Measurements from ENCODE around the gene C7orf57.
"Not testable (repeated sequence)": the region's sequence is repeated elsewhere in the genome, so short reads cannot be mapped to it uniquely, and the experiment has no call there.

The C7orf57 gene

DNA sequence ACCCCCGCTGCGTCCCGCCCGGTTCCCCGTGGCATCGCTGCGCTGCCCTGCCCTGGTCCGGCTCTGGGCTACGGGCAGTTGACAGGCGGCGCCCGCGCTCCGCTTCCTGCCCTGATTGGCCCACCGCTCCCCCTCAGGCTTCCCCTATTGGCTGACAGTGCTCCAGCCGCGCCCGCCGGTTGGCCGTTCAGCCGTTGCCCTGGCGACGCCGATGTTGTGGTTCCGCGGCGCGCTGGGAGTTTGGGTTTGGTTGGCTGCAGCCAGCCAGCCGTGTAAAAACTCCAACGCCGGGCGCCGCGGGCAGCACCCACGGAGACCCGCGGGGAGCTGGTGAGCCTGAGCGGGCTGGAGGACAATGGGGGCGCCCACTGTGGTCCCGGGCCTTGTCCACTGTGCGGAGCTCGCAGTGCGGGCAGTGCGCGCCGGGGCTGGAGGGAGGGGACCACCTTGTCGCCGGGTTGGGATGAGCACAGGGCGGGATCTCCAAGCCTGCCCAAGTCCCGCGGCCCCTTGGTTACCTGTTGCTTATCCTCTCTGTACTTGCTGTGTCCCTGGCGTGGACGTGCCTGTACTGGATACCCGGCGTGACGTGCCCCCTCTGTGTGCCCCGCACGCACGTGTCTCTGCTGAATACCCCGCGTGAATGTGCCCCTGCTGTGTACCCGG lies at the start of gene C7orf57:
Gene C7orf57 (plus strand): TSS at position 243 of the 666 bp plus-strand sequence. CDS start 766 bp downstream, outside the sequence.
- Histone ChIP-seq H3K27me3 (peaks cover 20 to 30% (median 25%) of the 10 kb centered on the region in 11 experiments), H3K36me3 (no peaks in the 10 kb centered on the region), H3K4me3 (peak within 1 kb of the TSS; percentile 37 to 70 (median 56)), H3K4me2 (peak within 1 kb of the TSS; percentile 53 to 85 (median 77)), H3K9ac (peak within 1 kb of the TSS in 1 of 11 experiments; percentile 52; a peak in 1 of 22 replicates), H3K4me1 (peaks cover 0 to 8% (median 6%) of the 10 kb centered on the region in 10 experiments; a peak in 6 of 20 replicates), H4K20me1 (no peaks in the 10 kb centered on the region), H3K27ac (peak within 1 kb of the TSS in 1 of 11 experiments; percentile 57; a peak in 1 of 22 replicates), H3K9me3 (replicated peaks in 1 of 11) (peaks cover 0 to 13% (median 6%) of the 10 kb centered on the region in 11 experiments; a peak in 9 of 22 replicates)
- TF ChIP-seq Cebpa-rat (IDR thresholded peaks at IDR 0.05): no peak

DNA sequence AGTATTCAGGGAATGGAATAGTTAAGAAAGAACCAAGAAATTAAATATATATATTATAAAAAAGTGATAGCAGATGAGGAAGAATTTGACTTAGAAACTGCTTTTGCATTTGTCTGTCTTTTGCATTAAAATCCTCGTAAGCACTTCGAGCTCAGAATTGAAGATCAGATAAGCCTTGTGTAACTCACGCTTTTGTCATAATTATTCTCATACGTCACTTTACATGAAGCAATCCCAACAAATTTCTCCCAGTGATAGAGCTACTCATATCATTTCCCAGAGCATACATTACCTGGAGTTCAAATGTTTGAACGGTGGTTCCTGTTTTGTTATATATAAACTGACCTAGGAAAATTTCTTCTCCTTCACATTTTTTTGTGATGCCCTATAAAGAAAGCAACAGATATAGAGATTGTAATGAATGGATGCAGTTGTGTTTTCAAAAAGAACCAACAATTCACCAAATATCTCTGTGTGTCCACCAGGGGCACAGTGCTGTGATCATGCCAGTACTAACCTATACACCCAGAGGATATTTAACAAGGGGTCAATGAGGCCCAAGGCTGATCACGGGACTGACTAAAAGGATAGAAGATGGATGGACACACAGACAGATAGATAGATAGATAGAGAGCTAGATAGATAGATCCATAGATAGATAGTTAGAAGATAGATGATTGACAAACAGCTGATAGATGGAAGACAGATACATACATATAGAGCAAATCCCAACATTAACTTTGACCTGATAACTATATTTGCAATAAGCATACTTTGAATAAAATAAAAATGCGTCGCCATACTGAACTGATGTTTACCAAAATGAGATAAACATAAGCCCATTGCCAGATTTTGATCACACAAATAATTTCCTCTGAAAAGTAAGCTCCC lies 46.6 kb upstream of the C7orf57 start:
- no peak overlapping the region for H3K9ac ChIP-seq
- H3K36me3 ChIP-seq: no peaks in the 10 kb centered on the region

DNA sequence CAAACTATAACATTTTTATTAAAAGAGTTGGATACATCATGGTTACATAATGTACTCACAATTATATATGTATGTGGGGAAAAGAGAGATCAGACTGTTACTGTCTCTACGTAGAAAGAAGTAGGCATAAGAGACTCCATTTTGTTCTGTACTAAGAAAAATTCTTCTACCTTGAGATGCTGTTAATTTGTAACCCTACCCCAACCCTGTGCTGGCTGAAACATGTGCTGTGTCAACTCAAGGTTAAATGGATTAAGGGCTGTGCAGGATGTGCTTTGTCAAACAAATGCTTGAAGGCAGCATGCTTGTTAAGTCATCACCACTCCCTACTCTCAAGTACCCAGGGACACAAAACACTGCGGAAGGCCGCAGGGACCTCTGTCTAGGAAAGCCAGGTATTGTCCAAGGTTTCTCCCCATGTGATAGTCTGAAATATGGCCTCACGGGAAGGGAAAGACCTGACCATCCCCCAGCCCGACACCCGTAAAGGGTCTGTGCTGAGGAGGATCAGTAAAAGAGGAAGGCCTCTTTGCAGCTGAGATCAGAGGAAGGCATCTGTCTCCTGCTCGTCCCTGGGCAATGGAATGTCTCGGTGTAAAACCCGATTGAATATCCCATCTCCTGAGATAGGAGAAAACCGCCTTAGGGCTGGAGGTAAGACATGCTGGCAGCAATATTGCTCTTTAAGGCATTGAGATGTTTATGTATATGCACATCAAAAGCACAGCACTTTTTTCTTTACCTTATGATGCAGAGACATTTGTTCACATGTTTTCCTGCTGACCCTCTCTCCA lies 45.5 kb upstream of the C7orf57 start:
- not testable (repeated sequence) for H3K27me3 ChIP-seq; H3K27ac ChIP-seq; H3K36me3 ChIP-seq; H3K9ac ChIP-seq; H3K4me2 ChIP-seq; H4K20me1 ChIP-seq; H3K4me3 ChIP-seq; H3K9me3 ChIP-seq (replicated peaks in 1 of 11)
- peaks cover 11 to 19% (median 15%) of the 10 kb centered on the region in 10 experiments; a peak in 19 of 20 replicates for H3K4me1 ChIP-seq

More for the DNA sequence above, 46.6 kb upstream of the C7orf57 start:
- H3K27ac ChIP-seq: no peak overlapping the region
- TF ChIP-seq Cebpa-rat (IDR thresholded peaks at IDR 0.05): no peak
- no peak overlapping the region for H3K4me2 ChIP-seq
- no peaks in the 10 kb centered on the region for H3K27me3 ChIP-seq
- H4K20me1 ChIP-seq: no peaks in the 10 kb centered on the region
- H3K4me3 ChIP-seq: no peak overlapping the region
- peaks cover 11 to 19% (median 15%) of the 10 kb centered on the region in 10 experiments; a peak in 19 of 20 replicates for H3K4me1 ChIP-seq
- H3K9me3 ChIP-seq (replicated peaks in 1 of 11): no peaks in the 10 kb centered on the region

DNA sequence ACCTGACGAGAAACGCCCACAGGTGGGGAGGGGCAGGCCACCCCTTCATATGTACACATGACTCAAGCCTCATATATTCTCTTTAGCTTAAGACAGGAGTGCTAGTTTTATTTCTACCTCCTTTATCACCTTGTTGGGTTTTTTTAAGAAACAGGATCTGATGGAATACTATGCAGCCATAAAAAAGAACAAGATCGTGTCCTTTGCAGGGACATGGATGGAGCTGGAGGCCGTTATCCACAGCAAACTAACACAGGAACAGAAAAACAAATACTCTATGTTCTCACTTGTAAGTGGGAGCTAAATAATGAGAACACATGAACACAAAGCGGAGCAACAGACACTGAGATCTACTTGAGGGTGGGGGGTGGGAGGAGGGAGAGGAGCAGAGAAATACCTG lies 44.8 kb upstream of the C7orf57 start:
- Histone ChIP-seq H3K36me3 (no peaks in the 10 kb centered on the region), H3K27ac (no peak overlapping the region; a peak in 1 of 22 replicates), H3K9ac (no peak overlapping the region), H3K4me3 (no peak overlapping the region), H4K20me1 (no peaks in the 10 kb centered on the region), H3K4me2 (no peak overlapping the region), H3K4me1 (peaks cover 11 to 19% (median 15%) of the 10 kb centered on the region in 10 experiments; a peak in 19 of 20 replicates), H3K27me3 (no peaks in the 10 kb centered on the region), H3K9me3 (replicated peaks in 1 of 11) (no peaks in the 10 kb centered on the region)
- no peak for TF ChIP-seq Cebpa-rat (IDR thresholded peaks at IDR 0.05)

DNA sequence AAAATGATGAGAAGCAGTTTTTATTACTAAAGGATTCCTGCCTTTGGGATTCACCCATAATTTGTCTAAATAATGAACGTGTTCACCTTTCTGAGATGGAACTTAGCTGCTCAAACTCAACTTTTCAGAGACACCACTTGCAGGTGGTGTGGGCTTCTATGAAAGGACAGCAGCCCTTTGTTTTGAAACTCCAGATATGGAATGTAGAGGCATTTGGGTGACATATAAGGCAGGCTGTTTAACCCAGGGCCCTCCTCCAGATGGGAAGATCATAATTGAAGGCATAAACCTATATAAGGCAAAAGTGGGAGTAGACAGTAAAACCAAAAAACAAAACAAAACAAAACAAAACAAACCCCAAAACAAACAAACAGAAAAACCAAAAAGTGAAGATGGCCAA lies 44.1 kb upstream of the C7orf57 start:
- no peaks in the 10 kb centered on the region for H3K27me3 ChIP-seq
- peak overlapping the region; percentile 59 to 86 (median 72) for H3K4me2 ChIP-seq
- H3K27ac ChIP-seq: peak overlapping the region; percentile 36 to 82 (median 74); a peak in 21 of 22 replicates
- no peaks in the 10 kb centered on the region for H4K20me1 ChIP-seq
- no peaks in the 10 kb centered on the region for H3K36me3 ChIP-seq
- TF ChIP-seq Cebpa-rat (IDR thresholded peaks at IDR 0.05): no peak
- no peaks in the 10 kb centered on the region for H3K9me3 ChIP-seq (replicated peaks in 1 of 11)
- H3K4me3 ChIP-seq: peak overlapping the region; percentile 50 to 72 (median 60)
- H3K4me1 ChIP-seq: peaks cover 11 to 19% (median 15%) of the 10 kb centered on the region in 10 experiments; a peak in 19 of 20 replicates
- H3K9ac ChIP-seq: peak overlapping the region; percentile 35 to 80 (median 75); a peak in 21 of 22 replicates

DNA sequence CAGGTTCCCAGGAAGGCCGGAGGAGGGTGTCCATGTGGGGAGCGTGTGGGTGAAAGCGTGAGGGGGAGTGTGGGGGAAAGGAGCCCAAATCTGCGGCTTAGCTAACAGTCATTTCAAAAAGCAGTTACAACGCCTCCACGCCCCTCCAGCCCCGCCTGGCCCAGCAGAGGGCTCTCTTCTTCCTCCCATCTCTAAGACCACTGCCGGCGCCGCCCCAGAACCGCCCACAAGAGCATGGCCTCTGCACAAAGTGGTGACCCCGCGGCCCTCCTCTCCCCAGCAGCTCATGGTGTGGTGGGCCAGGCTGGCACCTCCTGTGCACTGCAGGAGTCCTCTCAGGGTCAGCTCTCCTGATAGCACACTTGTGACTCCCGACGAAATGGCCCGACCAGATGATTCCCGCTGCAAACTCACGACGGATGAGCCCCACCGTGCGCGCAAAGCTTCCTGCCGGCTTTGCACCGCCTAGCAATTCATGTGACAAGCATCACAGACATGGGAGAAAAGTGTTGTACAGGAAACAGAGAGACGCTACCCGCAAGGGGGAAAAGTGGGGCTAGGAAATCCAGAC lies 43.5 kb upstream of the C7orf57 start:
- H3K4me1 ChIP-seq: peaks cover 11 to 19% (median 15%) of the 10 kb centered on the region in 10 experiments; a peak in 19 of 20 replicates
- no peaks in the 10 kb centered on the region for H3K9me3 ChIP-seq (replicated peaks in 1 of 11)
- H3K4me3 ChIP-seq: peak overlapping the region; percentile 50 to 72 (median 60)
- peak overlapping the region; percentile 57 to 82 (median 74) for H3K27ac ChIP-seq
- H3K9ac ChIP-seq: peak overlapping the region; percentile 35 to 80 (median 75); a peak in 21 of 22 replicates
- no peaks in the 10 kb centered on the region for H3K36me3 ChIP-seq
- H4K20me1 ChIP-seq: no peaks in the 10 kb centered on the region
- H3K4me2 ChIP-seq: peak overlapping the region; percentile 59 to 86 (median 72)
- no peaks in the 10 kb centered on the region for H3K27me3 ChIP-seq
- no peak for TF ChIP-seq Cebpa-rat (IDR thresholded peaks at IDR 0.05)

DNA sequence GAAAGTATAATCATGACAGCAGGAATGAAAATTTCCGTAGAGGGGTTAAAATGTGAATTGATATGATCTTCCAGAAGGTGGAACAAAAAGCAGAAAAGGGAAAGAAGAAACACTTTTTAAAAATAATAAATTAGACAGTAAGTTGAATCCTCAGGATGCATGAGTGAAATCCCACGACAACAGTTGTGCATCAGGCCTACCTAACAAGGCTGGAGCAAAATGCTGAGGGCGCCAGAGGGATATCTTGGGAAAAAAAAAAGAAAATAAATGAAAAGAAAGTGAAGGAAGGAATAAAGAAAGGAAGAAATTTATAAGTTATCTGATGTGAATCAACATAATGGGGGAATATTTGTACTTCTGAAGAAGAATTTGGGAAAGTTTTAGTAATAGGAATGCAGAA lies 42.9 kb upstream of the C7orf57 start:
- Histone ChIP-seq H3K9me3 (replicated peaks in 1 of 11) (no peaks in the 10 kb centered on the region), H3K4me2 (peak overlapping the region; percentile 59 to 86 (median 72)), H3K36me3 (no peaks in the 10 kb centered on the region), H3K27ac (peak overlapping the region; percentile 57 to 82 (median 74)), H4K20me1 (no peaks in the 10 kb centered on the region), H3K27me3 (no peaks in the 10 kb centered on the region), H3K4me1 (peaks cover 11 to 19% (median 15%) of the 10 kb centered on the region in 10 experiments; a peak in 19 of 20 replicates), H3K9ac (peak overlapping the region; percentile 35 to 80 (median 75); a peak in 19 of 22 replicates), H3K4me3 (peak overlapping the region; percentile 50 to 72 (median 60); a peak in 16 of 20 replicates)
- TF ChIP-seq Cebpa-rat (IDR thresholded peaks at IDR 0.05): no peak

DNA sequence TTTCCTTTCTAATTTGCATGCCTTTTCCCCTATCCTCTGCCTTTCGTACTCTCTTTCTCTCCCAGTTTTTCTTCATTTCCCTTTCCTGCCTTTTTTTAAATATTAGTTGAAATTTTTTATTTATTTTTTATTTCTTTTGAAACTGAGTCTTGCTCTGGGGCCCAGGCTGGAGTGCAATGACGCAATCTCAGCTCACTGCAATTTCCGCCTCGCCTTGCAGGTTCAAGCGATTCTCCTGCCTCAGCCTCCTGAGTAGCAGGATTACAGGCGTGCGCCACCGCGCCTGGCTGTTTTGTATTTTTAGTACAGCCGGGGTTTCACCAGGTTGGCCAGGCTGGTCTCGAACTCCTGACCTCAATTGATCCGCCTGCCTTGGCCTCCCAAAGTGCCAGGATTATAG lies 35.9 kb upstream of the C7orf57 start:
- no peaks in the 10 kb centered on the region for H3K36me3 ChIP-seq
- no peaks in the 10 kb centered on the region for H3K27me3 ChIP-seq
- TF ChIP-seq Cebpa-rat (IDR thresholded peaks at IDR 0.05): peak in 1 of 11 experiments; percentile 41; a peak in 2 of 22 replicates
- H3K27ac ChIP-seq: no peak overlapping the region
- H3K4me2 ChIP-seq: no peak overlapping the region
- peaks cover 6 to 18% (median 12%) of the 10 kb centered on the region in 10 experiments for H3K4me1 ChIP-seq
- peaks cover 0 to 18% (median 7%) of the 10 kb centered on the region in 11 experiments; a peak in 8 of 22 replicates for H3K9me3 ChIP-seq (replicated peaks in 1 of 11)
- H4K20me1 ChIP-seq: no peaks in the 10 kb centered on the region
- H3K4me3 ChIP-seq: no peak overlapping the region
- H3K9ac ChIP-seq: no peak overlapping the region

DNA sequence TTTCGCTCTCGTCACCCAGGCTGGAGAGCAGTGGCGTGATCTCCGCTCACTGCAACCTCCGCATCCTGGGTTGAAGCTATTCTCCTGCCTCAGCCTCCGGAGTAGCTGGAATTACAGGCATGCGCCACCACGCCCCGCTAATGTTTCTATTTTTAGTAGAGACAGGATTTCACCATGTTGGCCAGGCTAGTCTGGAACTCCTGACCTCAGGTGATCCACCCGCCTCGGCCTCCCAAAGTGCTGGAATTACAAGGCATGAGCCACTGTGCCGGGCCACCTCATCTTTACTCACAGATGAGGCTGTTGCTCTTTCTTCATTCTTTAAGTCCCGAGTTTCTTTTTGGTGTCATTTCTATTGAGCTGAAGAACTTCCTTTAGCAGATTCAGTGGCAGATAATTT lies 35.2 kb upstream of the C7orf57 start:
- not testable (repeated sequence) for H3K36me3 ChIP-seq, H3K4me2 ChIP-seq, H3K4me3 ChIP-seq, H3K9ac ChIP-seq, H4K20me1 ChIP-seq, H3K27me3 ChIP-seq, H3K27ac ChIP-seq
- Histone ChIP-seq H3K4me1 (peaks cover 11 to 25% (median 19%) of the 10 kb centered on the region in 10 experiments), H3K9me3 (replicated peaks in 1 of 11) (peaks cover 0 to 18% (median 7%) of the 10 kb centered on the region in 11 experiments; a peak in 8 of 22 replicates)

All from BLaER1 treated with 17β-estradiol and CSF1 and Interleukin-3, amounts not matched to agents 10 nM and 100 nM (cell line).